GM18507 (cell line): ENCODE data around the gene CHRNB1.

Experiments used
- DNase-seq: peaks from one replicate; pipeline ENCODE4 v3.0.0; 2011; ENCODE audit warnings: low read depth; ENCODE audit not compliant: insufficient read length; ENCODE audit errors: extremely low spot score
- FAIRE-seq: peaks from 2 replicates; lab custom pipeline; 2011; peaks lifted over from hg19 to GRCh38; lab: Jason Lieb, UNC

The CHRNB1 gene

GRCh38 chr17:7444682-7445618 lies at the start of gene CHRNB1:
Gene CHRNB1 (plus strand): TSS chr17:7445061. CDS start chr17:7445128, 67 bp downstream.
- no peak for DNase-seq

GRCh38 chr17:7396147-7396546 lies 48.7 kb upstream of the CHRNB1 start:
- DNase-seq (no peak), FAIRE-seq (no peak)

More at GRCh38 chr17:7444682-7445618, at the start of gene CHRNB1:
- peak; percentile 73 for FAIRE-seq

GRCh38 chr17:7398612-7399011 lies 46.2 kb upstream of the CHRNB1 start:
- no peak for FAIRE-seq
- DNase-seq = no peak

- DNase-seq (no peak), FAIRE-seq (no peak)
Measured at GRCh38 chr17:7403043-7403726, 41.7 kb upstream of the CHRNB1 start.

- FAIRE-seq (no peak), DNase-seq (no peak)
Measured at GRCh38 chr17:7403727-7403976, 41.2 kb upstream of the CHRNB1 start.

- DNase-seq (peak; percentile 91), FAIRE-seq (peak; percentile 100)
Measured at GRCh38 chr17:7403977-7404736, 40.7 kb upstream of the CHRNB1 start, which contains the start of gene TMEM256. Gene TMEM256 (minus strand): TSS chr17:7404097. CDS start chr17:7404084, 13 bp downstream.

GRCh38 chr17:7404737-7405349 lies 40.0 kb upstream of the CHRNB1 start:
- FAIRE-seq = no peak
- no peak for DNase-seq

- no peak for FAIRE-seq
Measured at GRCh38 chr17:7405350-7406234, 39.3 kb upstream of the CHRNB1 start.

GRCh38 chr17:7406235-7406825 lies 38.5 kb upstream of the CHRNB1 start:
- DNase-seq (no peak), FAIRE-seq (no peak)

More at GRCh38 chr17:7405350-7406234, 39.3 kb upstream of the CHRNB1 start:
- DNase-seq = no peak

- DNase-seq = no peak
- no peak for FAIRE-seq
Measured at GRCh38 chr17:7407082-7407481, 37.8 kb upstream of the CHRNB1 start.

- no peak for DNase-seq
- FAIRE-seq = no peak
Measured at GRCh38 chr17:7407485-7408251, 37.2 kb upstream of the CHRNB1 start, which contains the start of gene NLGN2. Gene NLGN2 (plus strand): TSS chr17:7407845. CDS start chr17:7408256, 411 bp downstream.

- no peak for DNase-seq
- no peak for FAIRE-seq
Measured at GRCh38 chr17:7408252-7408727, 36.6 kb upstream of the CHRNB1 start.

GRCh38 chr17:7408863-7409262 lies 36.0 kb upstream of the CHRNB1 start:
- DNase-seq (no peak), FAIRE-seq (no peak)

- FAIRE-seq = no peak
Measured at GRCh38 chr17:7409716-7410115, 35.1 kb upstream of the CHRNB1 start.

GRCh38 chr17:7410634-7411426 lies 34.0 kb upstream of the CHRNB1 start:
- FAIRE-seq (no peak), DNase-seq (no peak)

More at GRCh38 chr17:7409716-7410115, 35.1 kb upstream of the CHRNB1 start:
- DNase-seq = no peak

- DNase-seq (no peak), FAIRE-seq (no peak)
Measured at GRCh38 chr17:7411427-7411750, 33.5 kb upstream of the CHRNB1 start.
